Forelimb muscle (tissue), 1 donor: ENCODE measurements around the gene FBLN5. TPM values are rescaled to one million over a fixed set of nuclear protein-coding genes. Genes with fewer than 3 reads are reported as not detected.
A peak's percentile ranks its signal among the peaks of the same experiment; 100 is the strongest.

Experiments
- DNase-seq: peaks from one replicate; pipeline ENCODE4 v3.0.0-alpha.2; 2013; ENCODE audit warnings: low read depth
- polyA plus RNA-seq: library from polyadenylated mRNA; unstranded; fragments of 120-200 nt; gene quantifications from one replicate; pipeline ENCODE4 v1.2.1, GENCODE V29; 2013; ENCODE audit not compliant: insufficient read length

FBLN5 gene
- polyA plus RNA-seq, 1 donor: 74.7 TPM

DNA sequence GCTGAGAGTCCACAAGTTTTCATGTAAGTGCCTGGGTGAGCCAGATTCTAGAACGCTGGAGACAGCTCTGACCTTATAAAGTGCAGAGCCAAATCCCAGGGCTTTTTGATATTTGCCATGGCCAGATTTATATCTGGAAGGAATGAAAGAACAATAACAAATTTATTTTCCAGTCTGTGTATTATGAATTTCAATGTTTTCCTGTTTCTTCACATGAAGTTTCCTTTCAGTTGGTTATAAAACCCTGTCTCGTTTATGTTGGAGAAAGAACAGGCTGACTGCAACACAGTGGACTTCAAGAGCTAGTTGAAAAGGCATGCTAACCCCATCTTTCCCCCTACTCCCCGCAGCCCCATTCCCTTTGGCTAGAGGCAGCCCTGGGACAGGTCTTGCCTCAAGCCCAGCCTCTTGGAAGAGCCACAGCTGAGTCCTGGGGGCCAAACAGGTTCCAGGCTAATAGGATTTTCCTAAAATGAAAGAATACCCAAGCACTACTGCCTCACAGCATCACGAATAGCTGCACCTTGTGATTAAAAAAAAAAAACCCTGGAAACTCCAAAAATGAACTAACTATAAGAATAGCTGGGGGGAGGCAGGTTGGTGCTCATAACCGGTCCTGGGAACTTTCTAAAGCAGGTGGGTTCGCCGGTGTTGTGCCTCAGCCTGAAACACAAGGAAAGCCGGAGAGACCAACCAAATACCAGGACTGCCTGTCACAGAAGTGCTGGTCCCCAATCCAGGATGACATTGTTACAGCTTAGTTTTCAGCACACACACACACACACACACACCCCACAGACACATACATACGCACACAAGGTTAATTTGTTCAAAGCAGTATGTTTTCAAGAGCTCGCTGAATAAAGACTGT is 1.5 kb downstream of the FBLN5 start:
- DNase-seq: no peak

DNA sequence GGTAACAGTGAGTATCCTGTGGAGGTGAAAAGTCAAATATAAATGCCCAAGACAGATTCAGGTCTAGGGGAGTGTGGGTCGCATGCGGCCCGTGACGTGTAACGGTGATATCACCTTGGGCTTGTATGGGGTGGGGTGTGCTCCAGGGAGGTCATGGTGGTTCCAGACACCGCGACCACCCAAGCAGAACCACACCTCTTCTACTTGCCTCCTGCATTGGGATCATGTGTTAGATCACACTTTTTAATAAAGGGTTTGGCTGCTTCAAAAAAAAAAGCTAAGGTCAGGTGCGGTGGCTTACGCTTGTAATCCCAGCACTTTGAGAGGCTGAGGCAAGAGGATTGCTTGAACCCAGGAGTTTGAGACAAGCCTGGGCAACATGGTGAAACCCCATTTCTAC is 4.5 kb downstream of the FBLN5 start:
- no peak for DNase-seq

DNA sequence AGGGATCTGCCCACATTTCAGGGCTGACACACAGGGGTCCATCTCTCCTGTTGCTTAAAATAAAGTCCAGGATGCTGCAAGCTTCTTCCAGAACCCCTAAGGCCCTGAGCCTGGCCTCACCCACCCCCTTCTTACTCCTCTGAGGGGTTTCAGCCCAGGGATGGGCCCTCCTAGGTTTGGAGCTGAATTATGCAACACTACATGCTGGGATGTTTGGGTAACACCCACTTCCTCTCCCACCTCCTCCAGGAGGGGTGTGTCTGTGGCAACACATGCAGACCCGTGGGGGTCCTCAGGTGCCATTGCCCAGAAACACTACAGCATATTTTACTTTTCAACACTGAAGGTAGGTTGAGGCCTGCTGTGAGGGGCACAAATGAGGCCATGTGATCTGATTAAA is 5.4 kb downstream of the FBLN5 start:
- DNase-seq: no peak

DNA sequence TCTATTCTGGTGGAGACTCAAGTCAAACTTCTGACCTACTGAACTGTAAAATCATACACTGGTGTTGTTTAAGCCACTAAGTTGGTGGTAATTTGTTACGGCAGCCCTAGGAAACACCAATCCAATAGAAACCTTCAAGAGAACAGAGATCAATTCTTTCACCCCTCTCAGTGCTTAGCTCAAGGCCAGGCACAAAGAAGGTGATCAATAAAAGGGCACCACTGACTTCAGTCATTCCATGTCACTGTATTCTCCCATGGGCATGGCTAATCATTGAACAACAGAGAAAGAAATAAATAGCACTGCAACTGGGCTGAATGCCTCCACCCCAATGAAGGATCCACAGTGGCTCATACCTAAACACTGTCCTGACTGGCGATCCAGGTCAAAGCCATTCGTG is 7.3 kb downstream of the FBLN5 start:
- no peak for DNase-seq

DNA sequence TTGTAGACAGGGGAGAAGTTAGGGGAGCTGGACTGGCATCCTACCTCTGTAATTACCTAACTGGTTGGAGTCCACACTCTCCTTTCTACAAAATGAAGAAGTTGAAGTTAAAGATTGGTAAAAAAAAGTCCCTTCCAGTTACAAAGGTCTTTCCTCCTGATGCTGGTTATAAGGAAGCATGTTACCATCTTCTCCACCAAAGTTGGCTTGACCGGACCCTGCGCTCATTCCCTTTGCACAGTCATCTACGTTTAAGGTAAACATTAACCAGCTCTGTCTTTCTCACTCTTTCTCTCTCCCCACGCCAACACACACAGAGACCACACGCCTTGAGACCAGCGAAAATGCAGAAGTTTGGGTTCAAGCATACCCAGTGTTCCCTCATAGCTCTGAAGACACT is 11.9 kb downstream of the FBLN5 start:
- DNase-seq: no peak

DNA sequence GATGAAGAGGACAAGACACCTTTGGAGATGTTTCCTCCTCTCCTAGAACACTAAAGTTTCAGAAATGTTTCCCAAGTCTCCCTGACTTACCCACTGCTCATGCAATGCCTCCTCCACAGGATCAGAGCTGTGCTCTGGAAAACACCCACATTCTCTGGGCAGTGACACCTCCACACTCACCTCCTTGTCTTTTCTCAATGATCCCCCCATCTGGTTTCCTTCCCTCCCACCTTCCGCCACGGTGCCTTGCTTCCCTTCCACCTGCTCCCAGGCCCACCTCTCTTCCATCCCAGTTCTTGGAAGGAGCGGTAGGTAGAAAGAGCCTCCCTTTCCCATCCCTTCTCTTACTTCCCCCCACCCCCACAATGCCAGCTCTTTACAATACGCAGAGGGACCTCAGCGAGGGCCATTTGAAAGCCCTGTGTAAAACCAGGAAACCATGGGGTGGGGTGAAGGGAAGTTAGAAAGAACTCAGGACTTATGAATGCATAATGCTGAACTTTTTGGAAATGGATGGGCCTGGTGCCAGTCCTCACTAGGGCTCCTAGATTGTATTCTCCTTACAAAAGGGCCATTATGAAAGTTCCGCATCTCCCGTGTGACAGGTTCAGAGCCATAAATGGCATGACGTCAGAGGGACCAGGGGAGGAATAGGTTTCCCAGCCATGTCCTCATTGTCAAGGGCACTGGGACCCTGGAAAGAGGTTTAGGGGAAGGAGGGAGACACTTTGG is 12.8 kb downstream of the FBLN5 start:
- no peak for DNase-seq

DNA sequence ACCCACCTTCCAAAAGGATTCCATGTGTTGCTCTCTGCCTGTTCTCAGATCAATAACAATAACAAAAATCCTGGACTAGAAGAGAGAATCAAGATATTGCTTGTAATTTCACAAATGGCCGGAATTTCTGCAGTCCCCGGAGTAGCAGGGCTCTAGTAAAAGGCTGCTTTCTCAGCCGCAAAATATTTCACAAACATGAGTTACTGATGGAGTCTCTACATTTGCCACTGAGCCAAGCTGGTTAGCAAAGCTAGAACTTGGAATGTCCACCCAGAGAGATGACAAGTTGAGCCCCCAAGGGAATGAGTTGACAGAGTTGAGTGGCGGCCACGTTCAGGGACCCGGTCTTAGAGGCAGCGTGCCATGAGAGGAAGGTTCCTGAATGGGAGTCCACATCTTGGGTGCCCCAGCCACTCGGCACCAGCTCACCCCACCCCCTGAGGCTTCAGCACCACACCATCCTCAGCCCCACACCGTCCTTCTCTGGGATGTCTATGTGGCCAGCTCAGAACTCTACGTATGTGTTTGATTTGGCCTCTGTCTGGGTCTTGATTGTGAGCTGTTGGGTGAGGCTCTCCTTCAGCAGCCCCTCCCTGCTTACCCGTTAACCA is 15.9 kb downstream of the FBLN5 start:
- DNase-seq: no peak

DNA sequence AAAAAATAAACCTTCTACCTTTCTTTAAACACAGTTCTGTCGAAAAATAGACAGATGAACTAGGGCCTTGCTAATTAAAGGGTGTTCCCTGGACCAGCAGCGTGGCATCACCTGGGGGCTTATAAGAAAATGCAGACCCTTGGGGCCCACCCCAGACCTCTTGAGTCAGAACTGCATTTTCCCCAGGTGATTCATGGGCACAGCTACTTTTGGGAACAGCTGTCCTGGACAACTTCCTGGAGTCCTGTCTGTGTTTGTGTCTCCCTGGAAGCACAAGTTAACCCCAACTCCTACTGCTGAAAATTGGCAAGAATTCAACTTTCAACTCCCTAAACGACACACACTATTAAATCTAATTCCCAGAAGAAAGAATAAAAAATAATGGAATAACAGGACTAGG is 17.8 kb downstream of the FBLN5 start:
- DNase-seq: no peak

DNA sequence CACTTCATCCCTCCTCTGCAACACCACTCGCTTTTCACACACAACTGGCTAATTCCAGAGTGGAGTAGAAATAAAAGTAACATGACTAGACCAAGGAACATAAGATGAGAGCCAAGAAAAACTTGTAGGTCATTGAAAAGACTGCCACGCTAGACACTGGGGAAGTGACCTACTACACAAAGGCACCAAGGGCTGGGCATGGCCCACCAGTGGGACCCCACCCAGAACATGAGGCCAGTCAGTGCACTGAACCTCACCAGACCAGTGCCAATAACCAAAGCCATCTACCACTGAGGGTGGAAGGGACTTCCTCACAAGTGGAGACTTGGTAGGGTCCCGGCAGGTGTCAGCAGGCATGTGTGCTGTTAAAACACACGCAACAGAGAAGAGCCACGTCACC is 19.7 kb downstream of the FBLN5 start:
- DNase-seq: no peak

DNA sequence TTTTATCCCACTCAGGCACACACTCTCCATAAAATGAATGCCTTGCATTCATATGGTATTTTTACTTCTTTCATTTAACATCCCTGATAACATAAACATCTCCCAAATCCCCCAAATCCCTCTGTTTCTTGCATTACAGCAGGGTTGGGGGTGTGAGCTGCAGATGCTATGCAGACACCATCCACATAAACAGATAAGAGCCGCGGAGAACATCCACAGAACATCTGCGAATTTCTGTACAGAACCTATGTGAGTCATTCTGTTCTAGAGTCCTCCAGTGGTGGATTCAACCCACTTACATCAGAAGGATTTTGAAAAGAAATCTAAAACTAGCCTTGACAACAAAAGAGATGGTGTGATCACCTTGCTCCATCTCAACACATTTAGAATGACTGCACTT is 20.3 kb downstream of the FBLN5 start:
- DNase-seq: no peak

DNA sequence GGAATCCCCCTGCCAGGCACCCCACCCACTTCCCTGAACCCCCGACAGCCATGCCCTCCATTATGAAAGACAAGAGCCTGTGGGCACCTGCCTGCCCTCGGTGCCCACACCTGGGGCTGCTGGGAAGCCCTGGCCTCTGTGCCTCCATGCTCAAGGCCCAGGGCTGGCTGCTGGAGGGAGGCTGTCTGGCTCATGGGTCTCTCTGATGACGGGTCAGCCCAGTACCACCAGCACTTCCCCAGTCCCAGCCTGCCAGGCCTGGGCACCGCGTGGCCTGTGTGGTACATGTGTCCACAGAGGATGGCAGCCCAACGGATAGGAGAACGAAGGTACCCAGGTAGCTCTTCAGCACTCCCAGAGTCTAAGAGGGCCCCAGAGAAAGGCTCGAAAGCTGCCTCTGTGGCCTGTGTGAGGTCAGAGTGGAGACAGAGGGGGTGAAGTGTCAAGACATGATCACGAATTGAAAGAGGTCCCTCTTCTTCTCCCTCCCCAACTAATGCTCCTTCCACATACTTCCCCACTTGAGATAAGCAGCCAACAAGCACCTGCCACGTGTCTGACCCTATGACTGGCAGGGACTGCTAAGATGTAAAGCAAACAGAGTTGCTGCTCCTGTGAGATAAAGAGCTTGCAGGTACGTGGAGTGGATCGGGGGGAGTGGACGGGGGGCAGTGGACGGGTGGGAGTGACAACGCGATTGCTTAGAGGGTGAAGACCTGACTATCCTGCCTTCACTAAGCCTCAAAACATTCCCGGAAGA is 21.2 kb downstream of the FBLN5 start:
- no peak for DNase-seq

DNA sequence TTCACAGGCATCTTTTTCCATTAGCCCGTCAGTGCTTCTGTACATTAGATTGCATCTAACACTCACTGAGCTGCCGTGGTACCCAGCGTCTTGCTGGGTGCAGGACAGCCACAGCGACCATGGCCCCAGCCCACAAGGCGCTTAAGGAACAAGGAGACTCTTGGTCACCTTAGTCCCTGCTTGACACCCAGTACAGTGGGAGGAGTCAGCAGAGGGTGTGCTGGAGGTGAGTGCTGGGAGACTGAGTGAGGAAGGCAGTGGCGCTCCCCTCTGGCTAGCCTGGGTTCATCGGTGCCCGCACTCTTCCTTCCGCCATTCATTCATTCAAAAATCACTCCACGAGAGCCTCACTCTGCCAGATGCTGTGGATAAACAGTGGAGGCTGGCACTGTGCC is 21.8 kb downstream of the FBLN5 start:
- DNase-seq: no peak

DNA sequence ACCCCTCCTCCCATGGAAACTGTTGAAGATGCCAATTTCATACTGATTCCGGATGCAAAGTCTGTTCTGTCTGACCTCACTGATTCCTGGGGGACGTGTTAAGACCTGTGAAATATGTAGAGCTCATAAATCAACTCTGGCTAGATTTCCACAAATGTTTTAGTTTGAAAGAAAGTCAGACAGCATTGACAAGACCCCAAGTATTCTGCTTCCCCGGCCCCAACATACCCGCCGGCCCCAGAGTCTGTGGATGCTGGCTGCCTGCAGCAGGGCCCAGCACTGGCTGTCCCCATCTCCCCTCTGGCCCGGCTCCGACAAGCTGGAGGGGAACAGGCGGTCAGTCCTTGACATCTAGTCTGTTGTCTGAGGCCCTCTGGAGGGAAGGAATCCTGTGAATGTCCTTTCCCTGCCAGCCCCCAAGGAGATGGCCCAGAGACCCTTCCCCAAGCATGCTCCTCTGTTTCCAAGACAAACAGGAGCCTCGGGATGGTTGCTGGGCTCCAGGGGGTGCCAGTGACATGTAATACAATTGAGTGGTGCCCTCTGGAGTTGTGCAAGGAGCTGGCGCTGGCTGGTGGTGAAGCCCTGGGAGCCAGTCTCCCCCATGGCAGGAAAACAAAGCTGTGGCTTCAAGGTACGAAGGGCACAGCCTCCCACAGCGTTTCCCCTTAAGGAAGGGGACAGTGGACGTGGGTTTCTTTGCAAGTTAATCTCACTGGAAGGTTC is 22.3 kb downstream of the FBLN5 start:
- DNase-seq: peak; percentile 93

DNA sequence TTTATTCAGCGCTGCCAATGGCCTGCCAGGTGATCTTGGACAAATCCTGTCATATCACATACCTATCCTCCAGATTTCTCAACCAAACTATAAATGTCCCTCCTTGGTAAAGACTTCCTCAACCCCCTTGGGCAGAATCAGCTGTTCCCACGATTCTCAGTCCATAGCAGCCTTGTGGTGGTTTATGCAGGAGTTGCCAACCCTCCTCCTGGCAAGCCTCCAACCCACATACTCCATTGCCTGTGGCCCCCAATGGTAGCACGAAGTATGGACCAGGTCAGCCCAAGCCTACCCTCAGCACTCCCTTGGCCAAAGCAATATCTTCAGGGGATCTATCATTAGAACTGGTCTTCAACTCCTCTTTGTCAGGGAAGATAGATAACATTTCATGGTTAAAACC is 27.0 kb downstream of the FBLN5 start:
- DNase-seq: no peak

DNA sequence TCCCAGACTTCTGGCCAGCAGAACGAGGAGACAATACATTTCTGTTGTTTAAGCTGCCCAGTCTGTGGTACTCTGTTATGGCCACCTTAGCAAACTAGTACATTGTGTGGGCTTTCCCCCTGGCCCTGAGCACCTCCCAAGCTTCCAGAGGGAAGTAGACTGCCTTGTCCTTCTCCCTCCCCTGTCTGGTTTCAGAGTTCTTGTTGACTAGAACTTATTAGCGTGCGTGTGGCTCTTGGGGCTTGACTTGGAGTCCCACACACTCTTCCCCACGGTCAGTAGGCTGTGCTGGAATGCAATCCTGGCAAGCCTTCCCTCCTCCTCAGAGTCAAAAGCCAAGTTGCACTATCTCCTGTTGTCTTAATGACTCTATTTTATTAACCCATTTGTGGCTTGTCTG is 27.7 kb downstream of the FBLN5 start:
- no peak for DNase-seq

DNA sequence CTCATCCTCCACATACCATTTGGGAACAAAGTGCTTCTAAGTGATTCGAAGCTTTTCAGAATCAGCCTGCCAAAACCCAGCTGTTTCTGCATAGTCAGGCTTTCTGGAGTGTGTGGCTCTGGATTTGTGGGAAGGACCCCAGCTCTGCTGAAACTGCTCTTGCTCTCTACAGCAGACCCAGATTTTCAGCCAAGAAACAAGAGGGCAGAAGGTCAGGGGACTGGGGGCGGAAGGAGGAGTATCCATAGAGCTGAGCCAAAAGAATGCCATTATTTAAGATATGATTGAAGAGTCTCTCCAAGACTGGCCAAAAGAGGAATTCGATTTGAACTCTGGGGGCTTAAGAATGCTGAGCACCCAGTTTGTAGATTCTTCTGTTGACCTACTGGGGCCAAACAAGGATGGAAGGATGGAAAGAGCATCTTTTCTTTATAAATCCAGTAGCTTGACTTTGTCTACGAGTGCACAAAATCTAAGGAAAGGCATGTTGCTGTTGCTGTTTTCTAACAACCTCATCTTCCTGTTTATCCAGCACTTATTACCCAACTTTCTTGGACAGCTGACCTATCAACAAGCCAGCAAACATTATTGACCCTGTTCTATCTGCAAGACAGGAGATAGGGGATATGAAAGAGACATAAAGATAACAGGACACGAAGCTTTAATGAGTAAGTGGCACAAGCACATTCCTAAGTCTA is 29.2 kb downstream of the FBLN5 start:
- DNase-seq: no peak

DNA sequence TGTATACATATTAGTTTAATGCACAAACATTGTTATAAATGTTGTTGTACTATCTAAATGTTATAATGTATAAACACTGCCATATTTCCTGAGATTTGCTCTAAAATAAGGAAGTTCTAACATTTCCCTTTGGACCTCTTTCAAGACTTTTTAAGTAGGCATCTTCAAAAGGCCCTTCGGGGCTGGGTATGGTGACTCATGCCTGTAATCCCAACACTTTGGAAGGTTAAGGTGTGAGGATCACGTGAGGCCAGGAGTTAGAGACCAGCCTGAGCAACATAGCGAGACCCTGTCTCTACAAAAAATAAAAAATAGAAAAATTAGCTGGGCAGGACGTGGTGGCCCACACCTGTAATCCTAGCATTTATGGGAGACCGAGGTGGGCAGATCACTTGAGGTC is 35.5 kb downstream of the FBLN5 start:
- DNase-seq: no peak

DNA sequence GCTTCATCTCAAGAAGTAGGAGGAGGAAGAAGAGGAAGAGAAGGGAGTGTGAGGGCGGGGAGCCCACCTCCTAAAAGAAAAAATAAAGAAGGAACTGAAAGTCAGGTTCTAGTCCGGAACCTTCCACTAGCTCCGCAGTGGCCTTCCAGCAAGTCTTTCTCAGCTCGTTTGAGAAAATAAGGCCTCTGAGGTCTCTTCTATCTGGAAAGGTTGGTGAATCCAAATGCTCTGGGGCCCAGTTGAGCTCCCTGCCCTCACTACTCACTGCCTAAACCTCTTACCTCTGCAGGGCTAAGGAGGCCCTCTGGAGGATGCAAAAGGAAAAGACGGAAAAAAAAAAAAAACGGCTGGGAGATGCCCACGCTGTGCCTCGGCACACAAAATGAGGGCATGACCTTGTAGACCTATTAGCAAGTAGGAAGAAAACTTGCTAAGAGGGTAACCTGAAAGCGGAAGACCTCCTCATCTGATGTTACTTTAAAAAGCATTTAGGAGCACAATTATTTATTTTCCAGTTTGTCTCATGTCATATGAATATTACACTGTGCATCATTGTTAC is 35.9 kb downstream of the FBLN5 start:
- no peak for DNase-seq

DNA sequence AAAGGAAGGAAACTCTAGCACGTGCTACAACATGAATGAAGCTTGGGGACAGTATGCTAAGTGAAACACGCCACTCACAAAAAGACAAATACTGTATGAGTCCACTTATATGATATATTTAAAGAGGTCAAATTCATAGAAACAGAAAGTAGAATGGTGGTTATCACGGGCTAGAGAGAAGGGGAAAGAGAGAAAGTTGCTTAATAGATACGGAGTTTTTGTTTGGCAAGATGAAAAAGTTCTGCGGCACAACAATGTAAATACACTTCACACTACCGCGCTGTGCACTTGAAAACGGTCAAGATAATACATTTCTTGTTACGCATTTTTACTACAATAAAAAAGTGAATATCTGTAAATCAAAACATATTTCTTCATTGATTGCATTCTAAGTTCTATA is 37.3 kb downstream of the FBLN5 start:
- DNase-seq: no peak

DNA sequence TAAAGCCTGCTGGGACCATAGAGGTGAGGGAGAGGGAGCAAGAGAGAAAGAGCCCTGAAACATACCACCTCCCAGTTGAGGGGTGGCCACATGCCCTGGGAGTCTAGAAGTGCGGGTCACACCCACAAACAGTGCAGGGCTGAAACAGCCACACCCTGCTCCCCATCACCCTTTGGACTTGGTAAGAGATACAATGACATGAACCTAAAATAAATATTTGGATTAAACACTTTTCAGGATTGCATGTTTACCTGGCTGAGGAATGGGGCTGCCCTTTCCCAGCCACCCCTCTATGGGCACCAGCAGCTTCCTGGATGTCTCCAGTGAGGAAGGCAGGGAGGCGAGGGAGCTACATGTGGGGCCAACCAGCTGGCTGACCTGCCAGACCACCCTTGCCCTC is 41.1 kb downstream of the FBLN5 start:
- DNase-seq: no peak
